HT1080 (cell line): ENCODE measurements around the gene OXNAD1. TPM values are rescaled to one million over a fixed set of nuclear protein-coding genes. Genes with fewer than 3 reads are reported as not detected.

ENCODE experiments used
- DNase-seq: peaks from one replicate; pipeline ENCODE4 v3.0.0-alpha.2; 2015; ENCODE audit warnings: low read depth
- total RNA-seq: library from RNA; depleted of rRNA; stranded (reverse); fragments of >200 nt; shearing (Covaris generic); gene quantifications from 2 replicates; pipeline ENCODE4 v1.2.3, GENCODE V29; 2014; rRNA removed

The OXNAD1 gene
- total RNA-seq, 1 experiment from 2014 or later, result 33.1 TPM

DNA sequence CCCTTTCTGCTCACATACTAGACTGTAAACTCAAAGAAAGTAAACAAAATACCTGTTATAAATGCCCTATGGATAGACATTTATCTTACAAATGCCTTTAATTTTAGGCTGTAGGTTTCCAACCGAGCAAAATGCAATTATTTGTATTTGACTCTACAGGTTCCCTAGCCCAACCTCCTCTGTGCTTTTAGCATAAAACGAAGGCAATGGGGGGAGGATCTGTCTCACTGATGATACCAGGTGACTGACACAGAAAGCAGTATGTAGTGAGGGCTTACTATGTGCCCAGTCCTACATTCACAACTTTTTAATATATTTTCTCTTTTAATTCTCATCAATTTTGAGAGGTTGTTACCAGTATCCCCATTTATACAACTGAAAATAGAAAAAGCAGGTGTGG is 87.4 kb downstream of the OXNAD1 start:
- DNase-seq, result no peak

DNA sequence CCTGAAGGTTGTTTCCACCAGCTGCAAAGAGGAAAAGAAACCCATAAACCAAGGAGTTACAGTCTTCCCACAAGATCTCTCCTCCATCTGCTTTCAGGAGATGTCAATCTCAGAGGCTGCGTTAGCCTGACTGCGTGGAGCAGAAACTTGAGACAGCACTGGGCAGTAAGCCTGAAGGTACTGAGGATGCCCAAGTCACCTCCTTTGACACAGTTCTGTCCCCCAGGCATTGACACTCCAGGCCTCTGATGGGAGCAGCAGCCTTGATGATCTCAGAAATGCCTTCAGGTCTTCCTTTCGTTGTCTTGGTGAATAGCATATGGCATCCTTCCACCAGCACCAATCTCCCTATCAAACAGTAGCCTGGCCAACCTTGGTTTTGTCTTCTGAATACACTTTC is 89.3 kb downstream of the OXNAD1 start:
- DNase-seq, result no peak

Other genes with a start within 250 kb of the OXNAD1 start
- gene GALNT15, start 90.5 kb upstream of the OXNAD1 start, total RNA-seq, result 0.13 and 0.26 TPM in 2 replicates
- 15.7 and 19.6 TPM in 2 replicates for gene DPH3, start 269 bp upstream of the OXNAD1 start, total RNA-seq
- gene RFTN1, start 248.5 kb downstream of the OXNAD1 start, total RNA-seq, result 38.4 and 43.8 TPM in 2 replicates